ENCODE results near the gene CCT5.

DNA sequence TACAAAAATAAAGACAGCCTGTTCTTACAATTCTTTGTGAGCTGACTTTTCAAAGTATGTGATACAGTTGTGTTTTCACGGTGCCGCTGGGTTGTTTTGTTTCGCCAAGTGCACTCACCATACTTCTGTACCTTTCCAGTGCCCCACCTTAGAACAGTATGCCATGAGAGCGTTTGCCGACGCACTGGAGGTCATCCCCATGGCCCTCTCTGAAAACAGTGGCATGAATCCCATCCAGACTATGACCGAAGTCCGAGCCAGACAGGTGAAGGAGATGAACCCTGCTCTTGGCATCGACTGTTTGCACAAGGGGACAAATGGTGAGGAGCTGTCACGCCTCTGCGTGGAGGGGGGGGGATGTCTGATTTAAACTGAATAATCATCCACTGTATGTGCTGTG, 12.9 kb downstream of the CCT5 start:
- TF ChIP-seq, protein P1, sequence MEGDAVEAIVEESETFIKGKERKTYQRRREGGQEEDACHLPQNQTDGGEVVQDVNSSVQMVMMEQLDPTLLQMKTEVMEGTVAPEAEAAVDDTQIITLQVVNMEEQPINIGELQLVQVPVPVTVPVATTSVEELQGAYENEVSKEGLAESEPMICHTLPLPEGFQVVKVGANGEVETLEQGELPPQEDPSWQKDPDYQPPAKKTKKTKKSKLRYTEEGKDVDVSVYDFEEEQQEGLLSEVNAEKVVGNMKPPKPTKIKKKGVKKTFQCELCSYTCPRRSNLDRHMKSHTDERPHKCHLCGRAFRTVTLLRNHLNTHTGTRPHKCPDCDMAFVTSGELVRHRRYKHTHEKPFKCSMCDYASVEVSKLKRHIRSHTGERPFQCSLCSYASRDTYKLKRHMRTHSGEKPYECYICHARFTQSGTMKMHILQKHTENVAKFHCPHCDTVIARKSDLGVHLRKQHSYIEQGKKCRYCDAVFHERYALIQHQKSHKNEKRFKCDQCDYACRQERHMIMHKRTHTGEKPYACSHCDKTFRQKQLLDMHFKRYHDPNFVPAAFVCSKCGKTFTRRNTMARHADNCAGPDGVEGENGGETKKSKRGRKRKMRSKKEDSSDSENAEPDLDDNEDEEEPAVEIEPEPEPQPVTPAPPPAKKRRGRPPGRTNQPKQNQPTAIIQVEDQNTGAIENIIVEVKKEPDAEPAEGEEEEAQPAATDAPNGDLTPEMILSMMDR (IDR thresholded peaks at IDR 0.05; ENCODE audit: low read length): no peak
- no peak for TF ChIP-seq EZH2 (IDR thresholded peaks at IDR 0.05; ENCODE audit: borderline replicate concordance, low read length)

Data from OCI-LY1 (cell line).